Cardiac muscle cell (in vitro differentiated cells and primary cell): ENCODE measurements around the gene CACNA2D2. TPM values are rescaled to one million over a fixed set of nuclear protein-coding genes. Genes with fewer than 3 reads are reported as not detected.

Experiments
- DNase-seq, 2 donors: peaks; one replicate each; pipeline versions ENCODE4 v3.0.0 to v3.0.0-alpha.2; 2010 to 2017; ENCODE audit warnings: low read depth in 1 of 2, low spot score in 1 of 2
- H3K27ac ChIP-seq: fragments of 200-600 bp; sonication (generic); 2 replicates; pipeline ENCODE4 v1.5.1; 2016
- H3K27me3 ChIP-seq: fragments of 200-600 bp; sonication (generic); 2 replicates; pipeline ENCODE4 v1.6.0; 2016; ENCODE audit warnings: control low read depth
- H3K36me3 ChIP-seq: fragments of 200-600 bp; sonication (generic); 2 replicates; pipeline ENCODE4 v1.5.1; 2016; ENCODE audit warnings: control low read depth
- H3K4me1 ChIP-seq: fragments of 200-600 bp; sonication (generic); 2 replicates; pipeline ENCODE4 v1.8.1; 2017; ENCODE audit warnings: low read depth, mild to moderate bottlenecking, mixed run types
- H3K4me3 ChIP-seq: fragments of 200-600 bp; sonication (generic); 2 replicates; pipeline ENCODE4 v1.5.1; 2016; ENCODE audit warnings: mild to moderate bottlenecking
- H3K9me3 ChIP-seq: fragments of 200-600 bp; sonication (generic); 2 replicates; pipeline ENCODE4 v1.5.1; 2017; ENCODE audit warnings: low read depth, mild to moderate bottlenecking, control low read depth
- polyA plus RNA-seq: library from polyadenylated mRNA; unstranded; fragments of >200 nt; fragmentation: Nextera tagmentation; extraction: Ambion mirVana; gene quantifications from 2 replicates; pipeline ENCODE4 v1.2.1, GENCODE V29; 2016
- total RNA-seq: library from RNA; depleted of rRNA; stranded (reverse); fragments of >200 nt; gene quantifications from 2 replicates; pipeline ENCODE4 v1.2.3, GENCODE V29; 2016
- TF ChIP-seq, protein P1 (sequence below): IDR thresholded peaks from 2 replicates; pipeline ENCODE4 v1.5.1; 2012; ENCODE audit warnings: low read depth, mild to moderate bottlenecking, low read length

CACNA2D2 gene
- total and polyA plus RNA-seq, 2 experiments from 2014 or later: 5.4 to 8.7 TPM

DNA sequence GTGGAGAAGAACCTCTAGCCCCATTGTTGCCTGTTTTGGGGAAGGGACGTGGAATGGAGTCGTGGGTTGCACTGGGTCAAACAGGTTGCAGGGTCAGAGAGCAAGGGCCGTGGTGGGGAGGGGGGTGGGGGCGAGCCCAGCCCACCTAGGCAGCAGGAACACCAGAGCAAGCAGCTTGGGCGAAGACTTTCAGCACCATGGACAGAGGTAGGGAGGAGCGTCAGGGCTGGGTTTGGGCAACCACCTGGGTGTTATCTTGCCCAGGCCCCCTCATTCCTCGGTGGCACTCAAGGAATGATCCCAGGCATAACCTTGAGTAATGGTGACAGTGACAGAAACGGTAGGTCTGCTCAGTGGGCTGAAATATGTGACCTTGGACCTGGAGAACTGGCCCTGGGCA is 98.2 kb downstream of the CACNA2D2 start:
- DNase-seq: peak; percentile 29 to 86
- TF ChIP-seq, protein P1, sequence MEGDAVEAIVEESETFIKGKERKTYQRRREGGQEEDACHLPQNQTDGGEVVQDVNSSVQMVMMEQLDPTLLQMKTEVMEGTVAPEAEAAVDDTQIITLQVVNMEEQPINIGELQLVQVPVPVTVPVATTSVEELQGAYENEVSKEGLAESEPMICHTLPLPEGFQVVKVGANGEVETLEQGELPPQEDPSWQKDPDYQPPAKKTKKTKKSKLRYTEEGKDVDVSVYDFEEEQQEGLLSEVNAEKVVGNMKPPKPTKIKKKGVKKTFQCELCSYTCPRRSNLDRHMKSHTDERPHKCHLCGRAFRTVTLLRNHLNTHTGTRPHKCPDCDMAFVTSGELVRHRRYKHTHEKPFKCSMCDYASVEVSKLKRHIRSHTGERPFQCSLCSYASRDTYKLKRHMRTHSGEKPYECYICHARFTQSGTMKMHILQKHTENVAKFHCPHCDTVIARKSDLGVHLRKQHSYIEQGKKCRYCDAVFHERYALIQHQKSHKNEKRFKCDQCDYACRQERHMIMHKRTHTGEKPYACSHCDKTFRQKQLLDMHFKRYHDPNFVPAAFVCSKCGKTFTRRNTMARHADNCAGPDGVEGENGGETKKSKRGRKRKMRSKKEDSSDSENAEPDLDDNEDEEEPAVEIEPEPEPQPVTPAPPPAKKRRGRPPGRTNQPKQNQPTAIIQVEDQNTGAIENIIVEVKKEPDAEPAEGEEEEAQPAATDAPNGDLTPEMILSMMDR: no peak
- no peaks in the 10 kb centered on the region for H3K9me3 ChIP-seq
- H3K4me3 ChIP-seq: no peak overlapping the region
- H3K27me3 ChIP-seq: no peaks in the 10 kb centered on the region
- no peaks in the 10 kb centered on the region for H3K4me1 ChIP-seq
- H3K27ac ChIP-seq: no peak overlapping the region
- H3K36me3 ChIP-seq: no peaks in the 10 kb centered on the region

DNA sequence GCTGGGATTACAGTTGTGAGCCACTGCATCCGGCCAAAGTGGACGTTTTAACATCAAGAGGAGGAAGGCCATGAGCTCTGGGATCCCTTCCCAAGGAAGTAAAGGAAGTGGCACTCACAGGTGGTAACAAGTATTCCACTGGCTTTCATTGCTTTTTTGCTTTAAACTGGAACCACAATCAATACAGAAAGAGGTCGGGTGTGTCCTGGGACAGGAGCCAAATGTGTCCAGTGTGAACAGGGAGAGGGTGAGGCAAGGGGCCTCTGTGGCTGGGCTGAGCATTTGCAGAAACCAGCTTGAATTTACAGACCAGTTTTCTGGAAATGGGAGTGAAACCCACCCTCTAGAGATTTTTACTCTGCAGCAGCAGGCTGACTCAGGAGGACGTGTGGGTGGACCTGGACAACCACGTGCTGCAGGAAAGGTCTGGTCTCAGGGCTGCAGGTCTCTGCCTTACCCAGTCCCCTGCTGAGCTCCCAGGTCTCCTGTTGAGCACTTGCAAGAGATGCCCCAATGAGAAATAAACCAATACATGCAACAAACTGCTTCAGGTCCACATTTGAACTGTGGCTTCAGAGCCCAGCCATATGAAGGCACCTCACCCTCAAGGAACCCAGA is 101.3 kb downstream of the CACNA2D2 start:
- TF ChIP-seq, protein P1: no peak
- Histone ChIP-seq H3K27ac (no peak overlapping the region), H3K27me3 (no peaks in the 10 kb centered on the region), H3K9me3 (no peaks in the 10 kb centered on the region), H3K4me3 (no peak overlapping the region), H3K4me1 (no peaks in the 10 kb centered on the region), H3K36me3 (no peaks in the 10 kb centered on the region)
- DNase-seq: no peak

DNA sequence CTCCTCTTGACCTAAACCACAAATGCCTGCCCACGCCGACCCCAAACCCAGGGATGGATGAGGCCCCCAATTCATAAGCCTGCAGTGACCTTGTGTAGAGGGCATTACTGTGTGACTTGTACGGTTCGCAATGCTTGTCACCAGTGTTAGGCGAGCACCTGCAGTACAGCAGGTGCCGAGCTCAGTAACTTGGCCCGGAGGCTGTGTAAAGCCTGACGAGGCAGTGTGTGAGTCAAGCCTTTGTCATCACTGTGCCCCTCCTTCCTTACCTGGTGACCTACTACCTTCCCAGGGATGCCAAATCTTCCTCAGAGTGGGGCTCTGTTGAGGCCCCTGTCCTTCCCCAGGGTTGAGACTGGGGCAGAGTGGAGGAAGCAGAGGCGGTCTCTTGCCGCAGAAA is 106.9 kb downstream of the CACNA2D2 start:
- H3K9me3 ChIP-seq: no peaks in the 10 kb centered on the region
- no peak for DNase-seq
- H3K27me3 ChIP-seq: no peaks in the 10 kb centered on the region
- no peak overlapping the region for H3K4me3 ChIP-seq
- H3K27ac ChIP-seq: no peak overlapping the region
- no peaks in the 10 kb centered on the region for H3K4me1 ChIP-seq
- TF ChIP-seq, protein P1: no peak
- H3K36me3 ChIP-seq: no peaks in the 10 kb centered on the region

DNA sequence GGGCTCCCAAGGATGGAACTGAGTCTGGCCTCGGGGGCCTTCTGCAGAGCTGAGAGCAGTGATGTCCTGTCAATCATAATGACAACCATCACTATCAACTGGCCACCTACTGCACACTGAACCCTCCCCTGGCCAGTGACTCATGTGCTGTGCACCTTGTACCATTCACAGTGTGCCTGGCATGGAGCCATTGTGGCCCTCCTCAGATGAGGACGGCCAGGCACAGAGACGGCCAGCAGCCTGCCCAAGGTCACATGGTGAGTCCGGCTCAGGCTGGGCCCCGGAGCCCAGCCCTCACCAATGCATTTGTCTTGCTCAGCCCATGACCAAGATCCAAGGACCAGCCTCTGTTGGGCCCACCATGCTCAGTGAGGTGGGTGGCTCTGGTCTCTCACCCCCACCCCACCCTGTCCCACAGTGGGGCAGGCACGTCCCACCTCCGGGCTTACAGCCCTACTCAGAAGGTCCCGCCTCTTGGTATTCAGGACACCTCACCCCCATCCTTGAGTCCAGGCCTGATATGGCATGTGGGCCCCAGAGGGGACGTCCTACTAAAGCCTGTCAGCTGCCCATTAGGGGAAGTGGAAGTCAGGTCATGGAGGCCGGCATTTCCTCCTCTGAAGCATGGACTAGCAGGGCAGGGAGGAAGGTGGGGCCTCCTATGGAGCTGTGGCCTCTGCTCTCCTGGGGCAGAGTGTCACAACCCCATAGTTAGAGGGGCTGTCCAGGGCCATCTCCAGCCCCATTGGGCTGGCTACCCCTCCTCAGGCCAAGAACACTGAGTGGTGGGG is 108.2 kb downstream of the CACNA2D2 start:
- H3K36me3 ChIP-seq: no peaks in the 10 kb centered on the region
- H3K9me3 ChIP-seq: no peaks in the 10 kb centered on the region
- no peak overlapping the region for H3K4me3 ChIP-seq
- DNase-seq: no peak
- H3K27me3 ChIP-seq: no peaks in the 10 kb centered on the region
- no peak overlapping the region for H3K27ac ChIP-seq
- TF ChIP-seq, protein P1: no peak
- H3K4me1 ChIP-seq: no peaks in the 10 kb centered on the region

DNA sequence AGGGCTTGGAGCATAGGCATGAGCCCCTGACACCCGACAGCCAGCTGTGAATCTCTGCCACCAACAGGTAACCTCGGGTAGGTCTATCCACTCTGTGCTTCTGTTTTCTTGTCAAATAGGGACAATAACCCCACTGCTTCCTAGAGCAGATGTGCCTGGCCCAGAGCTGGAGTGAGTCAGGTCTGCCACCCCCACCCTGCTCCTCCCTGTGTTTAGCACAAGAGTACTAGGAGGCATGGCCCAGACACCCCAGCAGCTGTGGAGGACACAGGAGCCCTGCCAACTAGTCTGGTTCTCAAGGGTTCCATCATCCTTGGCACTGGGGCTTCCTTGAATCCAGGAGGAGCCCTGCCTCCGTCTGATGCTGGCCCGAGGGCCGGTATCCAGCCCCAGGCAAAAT is 110.4 kb downstream of the CACNA2D2 start:
- no peak for DNase-seq
- Histone ChIP-seq H3K27me3 (no peaks in the 10 kb centered on the region), H3K9me3 (no peaks in the 10 kb centered on the region), H3K4me3 (no peak overlapping the region), H3K36me3 (no peaks in the 10 kb centered on the region), H3K4me1 (no peaks in the 10 kb centered on the region), H3K27ac (no peak overlapping the region)
- TF ChIP-seq, protein P1: no peak
